Measurements from ENCODE around the gene ATOSB.

ATOSB gene

GRCh38 chr9:35079426-35080341 lies 36.0 kb downstream of the ATOSB start, which contains the start of gene FANCG:
TSS of gene FANCG (minus strand) at chr9:35079942. CDS start at chr9:35079524, 418 bp downstream.
- no peaks in the 10 kb centered on the region for H3K4me1 ChIP-seq (ENCODE audit: insufficient read depth, poor library complexity, severe bottlenecking)
- H3K36me3 ChIP-seq (ENCODE audit: low read depth), result peaks cover 28% of the 10 kb centered on the region
- peak within 1 kb of the TSS; percentile 65 for H3K27ac ChIP-seq (ENCODE audit: poor library complexity, severe bottlenecking)
- no peak for TF ChIP-seq CTCF (IDR thresholded peaks at IDR 0.05; ENCODE audit: poor library complexity, severe bottlenecking)
- DNase-seq (ENCODE audit: low spot score) (peak; percentile 93), ATAC-seq (ENCODE audit: low read depth) (peak; percentile 91)
- H3K4me3 ChIP-seq (ENCODE audit: severe bottlenecking), result peak within 1 kb of the TSS; percentile 86
- no peaks in the 10 kb centered on the region for H3K9me3 ChIP-seq (ENCODE audit: severe bottlenecking)
- H3K27me3 ChIP-seq (ENCODE audit: insufficient read depth, poor library complexity, severe bottlenecking), result no peaks in the 10 kb centered on the region

- Histone ChIP-seq H3K4me3 (ENCODE audit: severe bottlenecking) (peak overlapping the region; percentile 86), H3K27me3 (ENCODE audit: insufficient read depth, poor library complexity, severe bottlenecking) (no peaks in the 10 kb centered on the region), H3K27ac (ENCODE audit: poor library complexity, severe bottlenecking) (peak overlapping the region; percentile 65), H3K9me3 (ENCODE audit: severe bottlenecking) (no peaks in the 10 kb centered on the region), H3K4me1 (ENCODE audit: insufficient read depth, poor library complexity, severe bottlenecking) (no peaks in the 10 kb centered on the region), H3K36me3 (ENCODE audit: low read depth) (peaks cover 32% of the 10 kb centered on the region)
- ATAC-seq (ENCODE audit: low read depth), result 0 out of 3 replicates have a peak, but pooled peaks have one; percentile 7
- no peak for DNase-seq (ENCODE audit: low spot score)
- TF ChIP-seq CTCF (IDR thresholded peaks at IDR 0.05; ENCODE audit: poor library complexity, severe bottlenecking), result no peak
Measured at GRCh38 chr9:35079041-35079425, 36.6 kb downstream of the ATOSB start.

- Histone ChIP-seq H3K9me3 (ENCODE audit: severe bottlenecking) (no peaks in the 10 kb centered on the region), H3K4me1 (ENCODE audit: insufficient read depth, poor library complexity, severe bottlenecking) (peaks cover under 1% of the 10 kb centered on the region), H3K4me3 (ENCODE audit: severe bottlenecking) (peak overlapping the region; percentile 86)
Measured at GRCh38 chr9:35078066-35078465, 37.6 kb downstream of the ATOSB start.

GRCh38 chr9:35076848-35077247 lies 38.8 kb downstream of the ATOSB start:
- no peak overlapping the region for H3K27ac ChIP-seq (ENCODE audit: poor library complexity, severe bottlenecking)
- no peak overlapping the region for H3K4me3 ChIP-seq (ENCODE audit: severe bottlenecking)
- no peaks in the 10 kb centered on the region for H3K27me3 ChIP-seq (ENCODE audit: insufficient read depth, poor library complexity, severe bottlenecking)
- H3K36me3 ChIP-seq (ENCODE audit: low read depth), result peaks cover 42% of the 10 kb centered on the region
- ATAC-seq (ENCODE audit: low read depth) (no peak), DNase-seq (ENCODE audit: low spot score) (no peak)
- H3K4me1 ChIP-seq (ENCODE audit: insufficient read depth, poor library complexity, severe bottlenecking), result peaks cover 4% of the 10 kb centered on the region
- TF ChIP-seq CTCF (IDR thresholded peaks at IDR 0.05; ENCODE audit: poor library complexity, severe bottlenecking), result no peak
- no peaks in the 10 kb centered on the region for H3K9me3 ChIP-seq (ENCODE audit: severe bottlenecking)

More at GRCh38 chr9:35078066-35078465, 37.6 kb downstream of the ATOSB start:
- Histone ChIP-seq H3K27me3 (ENCODE audit: insufficient read depth, poor library complexity, severe bottlenecking) (no peaks in the 10 kb centered on the region), H3K27ac (ENCODE audit: poor library complexity, severe bottlenecking) (no peak overlapping the region), H3K36me3 (ENCODE audit: low read depth) (peaks cover 41% of the 10 kb centered on the region)
- no peak for TF ChIP-seq CTCF (IDR thresholded peaks at IDR 0.05; ENCODE audit: poor library complexity, severe bottlenecking)
- no peak for DNase-seq (ENCODE audit: low spot score)
- no peak for ATAC-seq (ENCODE audit: low read depth)

- no peak overlapping the region for H3K27ac ChIP-seq (ENCODE audit: poor library complexity, severe bottlenecking)
- H3K4me3 ChIP-seq (ENCODE audit: severe bottlenecking), result no peak overlapping the region
- ATAC-seq (ENCODE audit: low read depth) (no peak), DNase-seq (ENCODE audit: low spot score) (no peak)
- TF ChIP-seq CTCF (IDR thresholded peaks at IDR 0.05; ENCODE audit: poor library complexity, severe bottlenecking), result no peak
- peaks cover 8% of the 10 kb centered on the region for H3K4me1 ChIP-seq (ENCODE audit: insufficient read depth, poor library complexity, severe bottlenecking)
- no peaks in the 10 kb centered on the region for H3K9me3 ChIP-seq (ENCODE audit: severe bottlenecking)
- H3K27me3 ChIP-seq (ENCODE audit: insufficient read depth, poor library complexity, severe bottlenecking), result no peaks in the 10 kb centered on the region
- H3K36me3 ChIP-seq (ENCODE audit: low read depth), result peaks cover 47% of the 10 kb centered on the region
Measured at GRCh38 chr9:35075358-35075757, 40.3 kb downstream of the ATOSB start.

All from RWPE2 (cell line).